Suppressor macrophage (primary cell): Measurements from ENCODE around the gene MEX3D.

Experiments
- DNase-seq, 4 experiments: peaks; one replicate each; pipeline ENCODE4 v3.0.0-alpha.2; 2020 to 2022

The MEX3D gene

DNA sequence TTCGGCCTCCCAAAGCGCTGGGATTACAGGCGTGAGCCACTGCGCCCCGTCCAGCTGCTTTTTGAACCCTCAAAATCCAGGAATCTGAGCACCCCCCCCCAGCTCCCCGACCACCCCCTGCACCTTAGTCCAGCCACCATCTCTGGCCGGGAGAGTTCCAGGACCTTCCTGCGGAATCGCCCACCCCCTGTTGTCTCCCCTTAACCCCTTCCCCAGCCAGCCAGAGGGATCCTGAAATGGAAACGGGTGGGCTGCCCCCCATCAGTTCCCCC lies 25.3 kb upstream of the MEX3D start:
- DNase-seq: no peak

DNA sequence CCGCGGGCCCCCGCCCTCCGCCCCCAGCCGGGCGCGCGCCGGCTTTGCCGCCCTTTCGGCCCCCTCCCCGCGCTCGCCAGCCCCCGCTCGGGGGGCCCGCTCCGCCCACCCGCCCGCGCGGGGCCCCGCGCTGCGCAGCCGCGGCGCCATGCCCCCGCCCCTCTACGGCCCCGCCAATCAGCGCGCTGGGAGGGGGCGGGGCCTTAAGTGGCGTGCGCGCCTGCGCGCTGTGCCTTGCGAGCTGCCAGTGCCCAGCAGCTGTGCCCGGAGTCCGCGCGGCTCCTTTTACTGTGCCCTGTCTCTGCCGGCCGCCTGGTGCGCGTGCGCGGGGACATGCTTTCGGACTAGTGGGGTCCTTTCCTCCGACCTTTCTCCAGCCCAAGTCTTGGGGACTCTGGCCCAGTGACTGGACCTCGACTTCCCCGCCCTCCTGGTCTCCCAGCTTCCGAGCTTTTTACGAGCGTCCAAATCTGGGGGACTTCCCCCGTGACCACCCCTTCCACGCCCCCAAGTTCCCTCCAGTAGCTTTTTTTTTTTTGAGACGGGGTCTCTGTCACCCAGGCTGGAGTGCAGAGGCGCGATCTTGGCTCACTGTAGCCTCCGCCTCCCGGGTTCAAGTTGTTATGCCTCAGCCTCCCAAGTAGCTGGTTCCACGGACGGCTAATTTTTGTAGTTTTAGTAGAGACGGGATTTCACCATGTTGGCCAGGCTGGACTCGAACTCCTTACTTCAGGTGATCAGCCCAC lies 24.8 kb upstream of the MEX3D start, which contains the start of gene MBD3:
Gene MBD3 (minus strand): TSS at position 111 of the 746 bp plus-strand sequence. CDS start 234 bp downstream, outside the sequence.
- DNase-seq: peak; percentile 98 to 99 (median 99)

DNA sequence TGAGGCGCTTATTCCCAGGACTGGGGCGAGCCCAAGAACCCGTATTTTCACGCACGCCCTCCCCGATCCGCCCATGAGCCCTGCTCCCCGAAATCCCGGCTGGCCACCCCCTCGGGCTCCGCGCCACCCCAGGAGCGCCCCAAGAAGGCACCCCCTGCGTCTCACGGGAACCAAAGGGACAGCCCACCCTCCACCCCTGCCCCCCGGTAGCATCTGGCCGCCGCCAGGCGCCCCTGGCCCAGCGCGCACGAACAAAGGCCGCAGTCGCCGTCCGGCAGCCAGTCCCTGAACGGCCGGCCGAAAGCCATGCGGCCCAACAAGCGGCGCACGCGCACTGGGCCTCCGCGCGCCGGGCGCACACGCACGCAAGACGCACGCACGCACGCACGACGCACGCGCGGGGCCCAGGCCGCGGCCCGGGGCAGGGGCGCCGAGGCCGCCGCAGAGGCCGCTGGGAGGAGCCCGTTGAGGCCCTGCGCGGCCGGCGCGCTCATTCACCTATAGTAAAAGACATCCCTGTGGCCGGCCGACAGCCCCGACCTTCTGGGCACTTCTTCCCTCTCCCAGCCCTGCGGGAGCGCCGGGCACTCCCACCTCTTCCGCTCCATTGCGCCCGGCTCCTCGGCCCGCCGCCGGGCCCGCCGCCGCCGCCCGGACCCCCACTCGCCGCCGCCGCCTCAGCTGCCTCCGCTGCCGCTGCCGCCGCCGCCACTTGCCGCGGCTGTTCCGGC lies 24.1 kb upstream of the MEX3D start:
- DNase-seq: peak; percentile 96 to 99 (median 98)

DNA sequence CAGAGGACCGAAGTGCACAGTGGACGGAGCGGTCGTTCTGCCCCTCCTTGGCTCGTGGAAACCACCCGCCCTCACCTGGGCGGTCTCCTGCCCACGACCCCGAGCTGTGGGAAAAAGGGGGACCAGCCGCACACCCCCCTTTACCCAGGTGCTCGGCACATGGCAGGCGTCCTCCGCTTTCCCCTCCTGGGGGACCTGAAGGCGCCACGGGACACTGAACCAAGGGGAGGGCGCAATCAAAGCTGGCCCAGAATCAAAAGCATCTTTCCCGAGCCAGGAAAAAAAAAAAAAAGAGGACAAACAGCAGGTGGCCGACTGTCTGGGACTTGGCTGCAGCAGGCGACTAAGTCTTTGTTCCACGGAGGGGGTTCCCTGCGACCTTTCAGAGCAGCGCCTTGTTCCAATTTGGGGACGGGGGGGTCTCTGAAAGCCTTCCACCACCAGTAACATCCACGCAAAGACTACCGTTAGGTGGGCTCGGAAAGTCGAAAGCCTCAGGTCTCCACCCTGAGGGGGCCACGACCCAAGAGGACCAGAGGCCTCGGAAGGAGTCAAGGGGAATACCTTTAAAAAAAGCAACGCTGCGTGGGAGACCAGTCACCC lies 23.4 kb upstream of the MEX3D start:
- DNase-seq: peak in 2 of 4 experiments; percentile 10 to 28

DNA sequence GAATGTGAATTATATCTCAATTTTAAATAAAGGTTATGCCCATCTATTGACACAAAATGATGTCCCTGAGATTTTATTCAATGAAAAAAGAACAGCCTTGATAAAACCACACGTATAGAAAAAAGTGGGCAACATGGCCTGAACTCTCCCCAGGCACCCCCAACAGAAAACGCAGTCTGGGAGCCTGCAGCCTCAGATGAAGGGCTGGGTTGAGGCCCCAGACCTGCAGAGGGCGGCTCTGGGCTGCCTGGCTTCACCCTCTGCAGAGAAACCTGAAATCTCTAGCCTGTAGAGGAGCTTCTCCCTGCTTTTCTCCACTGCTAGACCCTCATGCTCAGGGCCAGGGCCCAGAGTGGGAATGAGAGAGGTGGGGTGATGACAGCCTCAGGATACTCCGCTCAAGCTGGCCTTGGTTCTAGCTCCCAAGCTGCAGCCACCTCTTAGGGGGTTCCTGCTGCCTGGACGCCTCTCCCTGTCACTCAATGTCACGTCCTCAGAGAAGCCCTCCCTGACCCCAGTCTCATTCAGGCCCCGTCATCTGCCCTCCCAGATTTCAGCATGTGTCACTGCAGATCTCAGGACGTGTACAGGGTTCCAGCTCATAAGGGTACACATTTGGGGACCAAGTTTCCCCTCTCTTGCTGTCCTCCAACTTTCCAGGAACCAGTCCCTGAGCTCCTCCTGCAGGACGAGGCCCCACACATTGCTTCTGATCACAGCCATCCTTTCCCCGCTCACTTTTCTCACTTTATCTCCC lies 22.7 kb upstream of the MEX3D start:
- DNase-seq: peak in 3 of 4 experiments; percentile 5 to 43 (median 37)

DNA sequence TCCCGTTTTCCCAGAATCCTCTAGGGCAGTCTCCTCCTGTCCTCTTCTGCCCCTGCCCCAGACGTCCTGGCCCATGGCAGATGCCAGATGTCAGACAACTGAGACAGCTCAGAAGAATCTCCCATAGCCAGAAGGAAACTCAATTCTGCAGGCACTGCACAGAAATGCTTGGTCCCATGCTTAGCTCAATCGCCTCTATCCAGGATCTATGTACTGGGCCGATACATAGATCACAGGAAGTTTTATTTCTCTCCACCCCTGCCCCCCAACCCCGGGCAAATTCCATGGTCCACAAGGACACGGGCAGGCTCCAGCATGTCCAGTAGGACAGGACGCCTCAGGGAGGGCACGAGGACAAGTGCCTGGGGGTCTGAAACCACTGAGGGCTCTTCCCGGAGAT lies 19.7 kb upstream of the MEX3D start:
- no peak for DNase-seq

DNA sequence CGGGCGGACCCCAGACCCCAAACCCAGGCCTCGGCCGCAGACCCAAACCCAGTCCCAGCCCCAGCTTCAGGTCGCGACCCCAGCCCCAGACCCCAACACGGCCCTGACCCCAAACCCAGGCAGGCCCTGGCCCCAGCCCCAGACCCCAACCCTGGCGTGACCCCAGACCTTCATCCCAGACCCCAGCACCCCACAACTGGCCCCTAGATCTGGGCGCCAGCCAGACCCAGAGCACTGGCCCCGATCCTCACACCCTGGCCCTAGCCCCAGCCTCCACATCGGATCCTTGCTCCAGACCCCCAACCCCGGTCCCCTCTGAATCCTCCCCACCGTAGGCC lies 17.1 kb upstream of the MEX3D start:
- no peak for DNase-seq

DNA sequence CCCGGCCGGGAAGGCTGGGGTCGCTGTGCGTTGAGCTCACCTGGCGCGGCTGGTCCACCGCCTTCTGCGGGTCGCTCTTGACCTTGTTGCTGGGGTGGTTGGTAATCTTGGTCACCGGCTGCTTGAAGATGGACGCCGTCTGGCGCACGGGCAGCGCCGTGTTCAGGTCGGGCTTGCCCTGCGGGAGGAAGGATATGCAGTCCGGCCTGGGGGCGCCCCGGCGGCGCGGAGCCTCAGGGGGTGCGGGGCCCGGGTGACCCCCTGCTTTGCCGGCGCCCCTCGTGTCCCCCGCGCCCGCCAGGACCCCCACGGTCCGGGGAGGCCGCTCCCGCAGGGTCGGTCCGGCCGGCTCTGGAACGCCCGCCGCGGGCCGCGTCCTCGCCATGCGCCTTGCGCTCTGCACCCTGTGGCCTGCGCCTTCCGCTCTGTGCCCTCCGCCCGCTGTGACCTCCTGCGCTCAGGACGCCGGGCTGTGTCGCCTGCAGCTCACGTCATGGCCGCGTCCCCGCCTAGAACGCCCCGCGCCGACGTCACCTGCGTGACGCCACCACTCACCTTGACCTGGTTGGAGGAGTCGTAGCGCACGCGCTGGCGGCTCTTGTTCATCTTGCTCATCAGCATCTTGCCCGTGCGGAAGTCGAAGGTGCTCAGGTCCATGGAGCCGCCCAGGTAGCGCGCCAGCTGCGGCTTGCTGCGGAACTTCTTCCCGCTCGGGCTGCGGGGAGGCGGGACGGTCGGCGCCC lies 16.5 kb upstream of the MEX3D start:
- no peak for DNase-seq

DNA sequence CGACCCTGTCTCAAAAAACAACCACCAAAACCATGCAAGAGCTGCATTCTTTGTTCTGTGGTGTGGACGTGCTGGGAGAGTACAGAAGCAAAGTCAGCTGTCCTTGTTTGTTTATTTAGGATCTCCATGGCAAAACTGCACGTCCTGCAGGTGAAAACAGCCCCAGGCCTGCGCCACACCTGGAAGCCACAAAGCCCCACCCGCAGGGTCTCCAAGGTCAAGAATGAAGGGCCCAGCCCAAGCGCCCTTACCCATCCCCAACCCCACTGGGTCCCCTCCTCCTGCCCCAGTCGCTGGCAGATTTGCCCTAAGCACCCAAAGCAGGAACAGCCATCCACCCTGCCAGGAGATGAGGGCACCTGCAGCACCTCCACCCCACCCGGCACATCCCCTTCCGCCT lies 14.1 kb upstream of the MEX3D start:
- no peak for DNase-seq

DNA sequence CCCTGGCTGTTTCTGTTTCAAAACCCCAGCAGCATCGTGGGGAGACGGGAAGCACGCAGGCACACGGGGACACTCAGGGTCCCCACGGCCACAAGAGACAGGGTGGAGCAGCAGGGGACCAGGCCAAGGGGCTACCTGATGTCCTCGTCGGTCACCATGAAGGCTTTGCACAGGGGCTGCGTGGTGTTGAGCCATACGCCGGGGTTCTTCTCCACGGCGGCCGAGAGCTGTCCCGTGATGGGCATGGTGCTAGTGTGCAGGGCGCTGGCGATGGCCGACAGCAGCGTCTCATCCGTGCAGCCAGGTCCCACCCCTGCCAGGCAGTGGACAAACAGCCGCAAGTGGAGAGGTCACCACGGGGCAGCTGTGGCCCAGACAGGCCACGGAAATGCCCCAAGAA lies 12.8 kb upstream of the MEX3D start:
- no peak for DNase-seq

DNA sequence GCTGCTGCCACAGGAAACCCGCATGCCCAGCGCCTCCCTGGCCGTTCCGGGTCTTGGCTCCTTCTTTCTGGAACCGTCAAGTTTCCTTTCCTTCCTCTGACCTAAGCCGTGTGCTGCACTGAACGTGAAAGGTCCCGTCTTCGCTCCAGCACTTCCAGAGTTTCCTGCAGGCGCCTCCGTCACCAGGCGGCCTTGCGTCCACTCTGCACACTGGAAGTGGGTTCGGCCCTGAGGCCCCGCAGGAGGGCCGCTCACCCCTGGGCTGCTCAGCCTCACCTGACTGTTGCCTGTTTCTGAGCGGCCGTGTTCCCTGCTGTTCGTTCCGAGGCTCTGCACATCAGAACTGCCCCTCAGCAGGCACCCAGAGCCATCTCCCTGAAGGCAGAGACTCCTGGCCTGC lies 12.3 kb upstream of the MEX3D start:
- DNase-seq: no peak

DNA sequence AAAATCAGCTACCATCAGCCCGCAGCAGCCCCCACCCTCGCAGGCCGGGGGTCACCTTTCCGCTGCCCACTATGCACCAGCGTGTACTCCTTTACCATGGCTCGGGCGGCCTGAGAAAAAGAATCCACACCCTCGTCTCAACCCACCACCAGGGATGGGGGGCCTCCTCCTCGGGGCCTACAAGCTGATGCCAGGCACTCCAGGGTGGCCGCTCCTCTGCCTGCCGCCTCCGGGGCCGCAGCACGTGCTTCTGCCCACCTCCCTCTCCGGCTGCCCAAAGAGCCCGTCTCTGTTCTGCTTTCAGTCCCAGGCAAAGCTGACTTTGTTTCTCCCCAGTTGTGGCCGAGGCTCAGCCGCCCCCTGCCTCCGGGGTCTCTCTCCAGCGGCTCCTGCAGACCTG lies 11.1 kb upstream of the MEX3D start:
- DNase-seq: no peak

DNA sequence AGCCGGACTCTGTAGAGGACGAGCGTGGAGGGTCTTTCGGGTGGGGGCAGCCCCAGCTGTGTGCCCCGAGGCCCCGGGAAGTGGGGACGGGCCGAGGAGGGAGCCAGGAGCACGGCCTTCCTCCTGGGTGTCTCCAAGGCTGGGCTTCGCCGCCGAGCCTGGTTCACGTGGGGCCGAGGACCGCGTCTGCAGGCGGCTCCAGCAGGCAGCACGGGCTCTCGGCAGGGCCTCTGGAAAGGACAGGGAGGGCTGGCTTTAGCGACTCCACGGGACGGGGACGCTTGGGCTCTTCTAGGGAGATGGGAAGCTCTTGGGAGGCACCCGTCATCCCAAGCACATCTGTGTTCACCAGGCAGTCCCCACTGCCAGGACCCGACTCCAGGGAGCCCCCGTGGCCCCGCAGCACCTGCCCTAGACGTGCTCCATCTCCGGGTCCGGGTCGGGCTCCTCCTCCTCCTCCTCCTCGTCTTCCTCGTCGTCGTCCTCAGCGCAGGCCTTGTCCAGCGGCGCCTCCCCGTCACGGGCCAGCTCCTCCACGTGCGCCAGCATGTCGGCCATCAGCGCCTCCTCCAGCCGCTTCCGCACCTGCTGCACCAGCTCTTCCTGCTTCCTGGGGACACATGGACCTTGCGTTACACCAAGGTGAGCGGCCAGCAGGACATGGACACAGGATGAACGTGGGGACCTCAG lies 9.9 kb upstream of the MEX3D start:
- DNase-seq: no peak

DNA sequence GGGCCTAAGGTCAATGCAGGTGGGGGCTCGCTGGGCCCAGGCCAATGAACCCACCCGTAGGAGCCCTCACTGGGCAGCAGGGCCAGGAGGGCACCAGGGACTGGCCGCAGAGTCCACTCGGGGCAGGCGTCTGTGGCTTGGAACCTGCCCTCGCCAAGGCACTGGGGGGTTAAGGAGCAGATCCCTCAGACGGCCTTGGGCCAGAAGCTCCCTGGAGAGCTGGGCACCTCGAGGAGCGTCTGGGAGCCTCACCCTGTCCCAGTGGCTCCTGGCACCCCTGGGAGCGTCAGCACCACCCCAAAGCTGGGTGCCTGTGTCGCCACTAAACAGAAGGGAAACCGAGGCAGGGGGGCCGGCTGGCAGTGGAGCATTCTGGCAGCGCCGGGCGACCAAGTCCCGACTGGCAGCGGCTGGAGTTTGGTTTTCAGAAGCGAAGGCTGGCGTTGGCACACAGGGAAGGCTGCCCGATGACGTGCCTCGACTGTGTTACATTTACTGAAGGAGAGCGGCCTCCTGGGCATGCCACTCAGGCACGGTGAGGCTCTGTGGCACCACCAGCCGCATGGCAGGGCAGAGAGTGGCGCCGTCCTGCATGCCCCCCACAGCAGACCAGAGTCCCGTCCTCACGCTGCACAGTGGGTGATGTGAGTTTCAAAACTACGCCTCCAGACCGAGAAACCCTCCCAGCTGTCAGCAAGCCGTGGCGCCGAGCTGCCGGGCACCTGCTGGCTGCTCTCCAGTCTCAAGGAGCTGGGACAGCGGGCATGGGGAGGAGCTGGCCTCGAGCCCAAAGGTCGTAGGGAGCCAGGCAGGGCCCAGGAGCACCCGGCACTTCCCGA lies 9.2 kb upstream of the MEX3D start:
- DNase-seq: no peak

DNA sequence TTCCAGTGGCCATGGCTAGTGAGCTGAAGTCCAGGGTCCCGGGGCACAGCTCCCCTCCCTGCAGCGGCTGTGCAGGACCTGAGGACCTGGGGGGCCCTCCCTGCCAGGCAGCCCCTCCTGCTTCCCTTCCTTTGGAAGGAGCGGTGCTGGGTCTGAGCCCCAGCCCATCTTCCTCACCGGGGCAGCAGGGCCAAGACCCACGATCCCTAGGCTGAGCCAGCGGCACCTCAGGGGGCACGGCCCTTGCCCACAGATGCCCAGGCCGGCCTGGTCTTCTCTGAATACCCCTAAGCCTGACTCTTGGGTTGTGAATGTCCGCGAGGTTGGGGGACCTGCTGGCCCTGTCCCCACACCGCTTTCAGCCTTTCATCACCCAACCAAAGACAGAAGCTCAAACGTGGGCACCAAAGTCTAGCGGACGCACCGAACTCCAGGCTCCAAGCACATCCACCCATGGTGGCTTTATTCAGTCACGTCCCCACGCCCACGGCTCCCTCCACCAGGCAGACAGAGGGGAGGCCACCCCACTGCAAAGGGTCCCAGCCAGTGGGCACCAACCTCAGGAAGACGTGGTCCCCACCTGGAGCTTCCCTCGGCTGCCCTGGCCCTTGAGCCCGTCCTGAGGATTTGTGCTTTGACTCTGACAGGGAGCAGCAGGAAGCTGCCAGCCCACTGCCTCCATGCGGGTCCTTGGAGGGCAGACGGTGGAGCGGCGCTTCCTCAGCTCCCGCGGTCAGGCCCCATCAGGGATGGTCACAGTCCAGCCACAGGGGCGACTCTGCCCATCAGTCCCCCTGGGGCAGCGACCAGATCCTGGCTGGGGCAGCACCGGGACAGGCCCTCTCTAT lies 8.3 kb upstream of the MEX3D start:
- DNase-seq: no peak

DNA sequence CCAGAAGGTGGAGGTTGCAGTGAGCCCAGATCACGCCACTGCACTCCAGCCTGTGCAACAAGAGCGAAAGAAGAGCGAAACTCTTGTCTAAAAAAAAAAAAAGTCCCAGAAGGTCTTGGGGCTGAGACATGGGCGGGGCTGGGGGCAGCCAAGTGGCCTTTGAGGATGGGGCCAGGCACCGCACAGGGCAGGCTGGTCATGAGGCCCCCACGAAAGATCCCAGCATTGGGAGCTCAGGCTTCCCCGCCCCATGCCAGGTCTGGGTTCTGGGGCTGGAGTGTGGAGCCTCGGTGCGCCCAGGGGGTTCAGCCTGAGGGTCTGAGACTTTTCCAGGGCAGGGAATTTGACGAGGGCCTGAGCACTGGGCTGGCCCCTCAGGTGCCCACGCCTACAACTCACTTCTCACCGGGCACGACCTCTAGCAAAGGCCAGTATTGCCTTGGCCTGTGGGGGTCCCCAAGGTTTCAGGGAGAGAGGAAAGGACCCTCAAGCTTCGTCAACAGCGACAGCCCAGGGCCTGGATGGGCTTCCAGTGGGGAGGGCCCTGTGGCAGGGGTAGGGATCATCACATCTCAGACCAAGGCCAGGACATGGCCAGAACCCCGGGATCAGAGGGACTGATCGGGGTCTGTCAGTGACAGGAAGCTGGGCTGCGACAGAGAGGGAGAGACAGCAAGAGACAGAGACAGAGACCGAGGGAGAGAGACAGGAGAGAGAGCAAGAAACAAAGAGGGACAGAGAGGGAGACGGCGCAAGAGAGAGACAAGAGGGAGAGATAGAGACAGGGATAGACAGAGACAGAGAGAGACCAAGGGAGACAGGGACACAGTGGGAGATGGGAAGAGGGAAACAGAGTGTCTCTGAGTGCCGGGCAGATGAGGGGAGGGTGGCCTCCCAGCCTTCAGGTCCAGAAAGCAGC lies 7.5 kb upstream of the MEX3D start:
- DNase-seq: no peak

DNA sequence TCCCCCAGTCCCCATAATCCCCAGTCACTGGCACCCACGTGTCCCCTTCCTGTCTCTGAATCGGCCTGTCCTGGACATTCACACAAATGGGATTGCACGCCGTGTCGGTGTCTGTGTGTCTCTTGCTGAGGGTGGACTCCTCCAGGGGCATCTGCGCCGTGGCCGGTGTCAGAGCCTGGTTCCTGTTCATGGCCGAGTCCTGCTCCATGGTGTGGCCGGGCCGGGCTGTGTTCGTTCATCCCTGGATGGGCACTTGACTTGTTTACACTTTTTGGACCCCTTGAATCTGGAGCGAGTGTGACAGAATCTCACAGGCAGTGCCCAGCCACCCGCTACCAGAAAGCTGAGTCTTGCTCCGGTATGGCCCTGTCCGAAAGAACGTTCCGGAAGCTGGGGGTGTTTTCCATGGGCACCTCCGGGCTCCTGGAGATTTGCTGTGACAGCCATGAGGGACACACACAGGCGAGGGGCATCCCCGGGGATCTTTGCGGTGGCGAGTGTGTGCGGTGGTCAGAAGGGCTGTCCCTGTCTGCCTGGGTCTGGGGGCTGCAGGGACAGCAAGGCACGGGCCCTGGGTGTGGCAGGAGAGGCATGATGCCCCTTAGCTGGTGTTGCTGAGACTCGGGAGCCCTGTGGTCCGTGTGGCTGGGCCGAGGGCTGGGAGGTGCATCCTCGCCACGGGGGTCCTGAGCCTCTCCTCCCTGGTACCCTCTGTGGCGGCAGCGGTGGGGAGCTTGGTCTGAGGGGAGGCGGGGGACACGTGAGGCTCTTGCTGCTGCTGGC lies 6.4 kb upstream of the MEX3D start:
- no peak for DNase-seq

DNA sequence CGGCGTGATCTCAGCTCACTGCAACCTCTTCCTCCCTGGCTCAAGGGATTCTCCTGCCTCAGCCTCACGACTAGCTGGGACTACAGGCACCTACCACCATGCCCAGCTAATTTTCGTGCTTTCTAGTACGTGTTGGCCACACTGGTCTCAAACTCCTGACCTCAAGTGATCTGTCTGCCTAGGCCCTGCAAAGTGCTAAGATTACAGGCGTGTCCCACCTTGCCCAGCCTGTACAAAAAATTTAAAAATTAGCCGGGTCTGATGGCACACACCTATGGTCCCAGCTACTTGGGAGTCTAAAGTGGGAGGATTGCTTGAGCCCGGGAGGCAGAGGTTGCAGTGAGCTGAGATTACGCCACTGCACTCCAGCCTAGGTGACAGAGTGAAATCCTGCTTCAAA lies 4.7 kb upstream of the MEX3D start:
- no peak for DNase-seq
